ENCODE data around the gene LRRC18. TPM values are rescaled to one million over a fixed set of nuclear protein-coding genes. Genes with fewer than 3 reads are reported as not detected.

LRRC18 gene
- total RNA-seq, 1 donor from 2014 or later, result not detected

GRCh38 chr10:48898426-48898825, 41.2 kb downstream of the LRRC18 start:
- TF ChIP-seq CTCF (IDR thresholded peaks at IDR 0.05), result no peak
- no peaks in the 10 kb centered on the region for H3K27me3 Mint-ChIP-seq (ENCODE audit: low read depth)
- H3K9me3 Mint-ChIP-seq (ENCODE audit: low read depth), result no peaks in the 10 kb centered on the region
- H3K36me3 Mint-ChIP-seq (ENCODE audit: low read depth), result no peaks in the 10 kb centered on the region
- no peak overlapping the region for H3K27ac Mint-ChIP-seq (ENCODE audit: unreplicated experiment)
- H3K4me3 Mint-ChIP-seq (ENCODE audit: unreplicated experiment), result no peak overlapping the region
- H3K4me1 Mint-ChIP-seq (ENCODE audit: low read depth), result no peaks in the 10 kb centered on the region
- no peak for DNase-seq (ENCODE audit: low spot score)

- Mint-ChIP-seq H3K4me3 (ENCODE audit: unreplicated experiment) (no peak overlapping the region), H3K4me1 (ENCODE audit: low read depth) (no peaks in the 10 kb centered on the region), H3K9me3 (ENCODE audit: low read depth) (no peaks in the 10 kb centered on the region), H3K36me3 (ENCODE audit: low read depth) (no peaks in the 10 kb centered on the region), H3K27ac (ENCODE audit: unreplicated experiment) (no peak overlapping the region), H3K27me3 (ENCODE audit: low read depth) (no peaks in the 10 kb centered on the region)
- no peak for DNase-seq (ENCODE audit: low spot score)
- TF ChIP-seq CTCF (IDR thresholded peaks at IDR 0.05), result no peak
These were observed 42.2 kb downstream of the LRRC18 start for GRCh38 chr10:48897441-48897790.

GRCh38 chr10:48896756-48897440, 42.7 kb downstream of the LRRC18 start:
- TF ChIP-seq CTCF (IDR thresholded peaks at IDR 0.05), result no peak
- H3K36me3 Mint-ChIP-seq (ENCODE audit: low read depth), result no peaks in the 10 kb centered on the region
- no peaks in the 10 kb centered on the region for H3K9me3 Mint-ChIP-seq (ENCODE audit: low read depth)
- no peak overlapping the region for H3K27ac Mint-ChIP-seq (ENCODE audit: unreplicated experiment)
- no peaks in the 10 kb centered on the region for H3K4me1 Mint-ChIP-seq (ENCODE audit: low read depth)
- H3K4me3 Mint-ChIP-seq (ENCODE audit: unreplicated experiment), result no peak overlapping the region
- H3K27me3 Mint-ChIP-seq (ENCODE audit: low read depth), result no peaks in the 10 kb centered on the region
- DNase-seq (ENCODE audit: low spot score), result no peak

- Mint-ChIP-seq H3K4me1 (ENCODE audit: low read depth) (no peaks in the 10 kb centered on the region), H3K27ac (ENCODE audit: unreplicated experiment) (no peak overlapping the region), H3K9me3 (ENCODE audit: low read depth) (no peaks in the 10 kb centered on the region), H3K36me3 (ENCODE audit: low read depth) (no peaks in the 10 kb centered on the region), H3K4me3 (ENCODE audit: unreplicated experiment) (no peak overlapping the region), H3K27me3 (ENCODE audit: low read depth) (no peaks in the 10 kb centered on the region)
- TF ChIP-seq CTCF (IDR thresholded peaks at IDR 0.05), result no peak
- no peak for DNase-seq (ENCODE audit: low spot score)
These were observed 43.8 kb downstream of the LRRC18 start for GRCh38 chr10:48895803-48896195.

- Mint-ChIP-seq H3K36me3 (ENCODE audit: low read depth) (no peaks in the 10 kb centered on the region), H3K4me3 (ENCODE audit: unreplicated experiment) (no peak overlapping the region), H3K27me3 (ENCODE audit: low read depth) (no peaks in the 10 kb centered on the region), H3K27ac (ENCODE audit: unreplicated experiment) (no peak overlapping the region), H3K4me1 (ENCODE audit: low read depth) (no peaks in the 10 kb centered on the region), H3K9me3 (ENCODE audit: low read depth) (no peaks in the 10 kb centered on the region)
- no peak for DNase-seq (ENCODE audit: low spot score)
- no peak for TF ChIP-seq CTCF (IDR thresholded peaks at IDR 0.05)
These were observed 44.5 kb downstream of the LRRC18 start for GRCh38 chr10:48894911-48895802.
